ENCODE results near the gene AGA.

AGA gene

DNA sequence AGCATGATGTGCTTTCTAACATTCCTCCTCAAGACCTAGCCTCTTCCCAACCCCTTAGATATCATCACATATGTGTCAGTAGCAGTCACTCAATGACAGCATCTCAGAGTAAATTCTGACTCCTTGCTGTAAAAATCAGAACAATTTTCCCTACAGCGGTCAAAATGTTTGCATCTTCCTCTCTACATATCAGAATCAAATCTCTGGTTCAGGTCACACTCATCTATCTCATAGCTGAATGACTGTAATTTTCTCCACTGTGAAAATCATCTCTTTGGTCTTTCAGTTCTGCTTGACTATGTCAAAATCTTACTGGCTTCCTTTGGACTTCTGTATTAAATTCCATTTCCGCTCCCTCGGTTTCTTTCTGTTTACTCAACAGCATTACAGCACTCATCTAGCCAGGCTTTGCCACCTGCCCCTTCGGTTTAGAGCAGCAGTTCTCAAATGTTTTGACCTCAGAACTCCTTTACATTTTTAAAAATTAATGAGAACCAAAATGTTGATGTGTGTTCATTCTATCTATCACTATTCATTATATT, 57.3 kb downstream of the AGA start:
- DNase-seq = no peak

DNA sequence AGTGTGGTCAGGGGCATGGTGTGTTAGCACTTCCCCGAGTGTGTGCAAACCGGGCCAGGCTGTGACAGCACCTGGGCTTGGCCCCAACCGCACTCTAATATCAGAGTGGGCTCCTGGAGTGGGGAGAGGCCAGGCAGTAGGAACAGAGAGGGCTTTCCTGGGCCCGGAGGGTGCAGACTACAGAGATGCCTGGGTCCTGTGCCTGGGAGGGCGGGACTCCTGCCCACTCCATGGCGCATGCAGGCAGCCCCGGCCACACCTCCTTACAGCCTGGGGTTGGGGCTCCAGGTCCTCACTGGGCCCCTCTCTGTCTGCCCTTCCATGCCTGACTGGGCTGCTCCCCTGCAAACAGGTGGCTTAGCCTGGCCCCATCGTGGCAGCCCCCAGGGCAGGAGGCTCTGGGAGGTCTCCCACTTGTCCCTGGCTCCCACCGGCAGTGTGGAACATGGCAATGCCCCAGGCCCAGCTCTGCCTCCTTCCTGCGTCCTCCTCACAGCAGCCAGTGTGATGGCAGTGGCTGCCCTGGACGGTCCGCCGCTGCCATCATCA, 60.4 kb downstream of the AGA start:
- DNase-seq = no peak
